Transverse colon (tissue), 4 donors: ENCODE results near the gene RUNX1. TPM values are rescaled to one million over a fixed set of nuclear protein-coding genes. Genes with fewer than 3 reads are reported as not detected.

Experiments
- DNase-seq: peaks from one replicate; pipeline ENCODE4 v3.0.0-alpha.2; 2019
- H3K27ac ChIP-seq, 4 donors: fragments of 200-600 bp; sonication (generic); 2 replicates each; pipeline ENCODE4 v1.5.1; 2016 to 2018; ENCODE audit warnings: inconsistent platforms in 4 of 4
- H3K27me3 ChIP-seq: fragments of 200-600 bp; sonication (generic); 2 replicates; pipeline ENCODE4 v1.5.1; 2017; ENCODE audit warnings: inconsistent platforms
- H3K36me3 ChIP-seq, 4 donors: fragments of 200-600 bp; sonication (generic); 2 replicates each; pipeline ENCODE4 v1.5.1; 2017 to 2019; ENCODE audit warnings: inconsistent platforms in 4 of 4
- H3K4me1 ChIP-seq, 4 donors: fragments of 200-600 bp; sonication (generic); 2 replicates each; pipeline ENCODE4 v1.5.1; 2017 to 2020; ENCODE audit warnings: inconsistent platforms in 4 of 4
- H3K4me3 ChIP-seq, 4 donors: fragments of 200-600 bp; sonication (generic); 1 replicate in 1 of 4; 2 replicates in 3 of 4; pipeline versions ENCODE4 v1.5.1 to v1.6.1; 2017 to 2019; ENCODE audit warnings: inconsistent platforms in 4 of 4
- H3K9me3 ChIP-seq, 2 donors: fragments of 200-600 bp; sonication (generic); 2 replicates each; pipeline ENCODE4 v1.5.1; 2017 to 2019; ENCODE audit warnings: inconsistent platforms in 2 of 2
- EP300 ChIP-seq: sonication (generic); formaldehyde crosslinking; IDR thresholded peaks from one replicate; pipeline ENCODE4 v1.6.1; 2017; ENCODE audit warnings: antibody characterized with exemption, low read depth
- POLR2A ChIP-seq: fragments of 450-650 bp; IDR thresholded peaks from one replicate; pipeline ENCODE4 v1.6.1; 2016; ENCODE audit warnings: antibody characterized with exemption, mild to moderate bottlenecking, moderate library complexity
- POLR2AphosphoS5 ChIP-seq, 3 donors: sonication (generic); formaldehyde crosslinking; IDR thresholded peaks; one replicate each; pipeline ENCODE4 v1.6.1; 2016; ENCODE audit warnings: antibody characterized with exemption in 3 of 3
- WGBS, 2 donors: methylation state at CpG; one replicate each; pipeline ENCODE4 v1.1.5; 2018; ENCODE audit warnings: low coverage in 1 of 2; 5-methylcytosine and 5-hydroxymethylcytosine counted together
- in situ Hi-C, 4 donors: fragments of 200-750 bp; cut with MboI; loops; one replicate each; pipeline versions ENCODE4 v1.15.0 to v1.15.1; 2017; ENCODE audit warnings: low sequenced_read_pairs in 3 of 4, low pct_ligation_motif_present in 1 of 4, low pct_unique_long_range_greater_than_20kb in 1 of 4
- intact Hi-C: fragments of 100-400 bp; cut with DNase I; formaldehyde crosslinking; loops from one replicate; pipeline ENCODE4 v1.15.1; 2023; ENCODE audit warnings: low total_unique reads
- total RNA-seq, 4 donors: library from RNA; depleted of rRNA; stranded (reverse); fragments of >200 nt; gene quantifications; one replicate each; pipeline ENCODE4 v1.1.0, GENCODE V29; 2016
- TF ChIP-seq, protein P1 (sequence below), 5 experiments: fragments of 200-600 bp in 3 of 5; fragments of 450-650 bp in 2 of 5; sonication (generic) in 3 of 5; IDR thresholded peaks; 1 replicate in 2 of 5; 2 replicates in 3 of 5; pipeline ENCODE4 v1.5.1; 2016 to 2017; ENCODE audit warnings: antibody characterized with exemption in 5 of 5, inconsistent platforms in 3 of 5, mild to moderate bottlenecking in 2 of 5, moderate library complexity in 1 of 5

RUNX1 gene
- total RNA-seq, 4 donors from 2014 or later, result 8.3 to 60.1 (median 34.7) TPM

DNA sequence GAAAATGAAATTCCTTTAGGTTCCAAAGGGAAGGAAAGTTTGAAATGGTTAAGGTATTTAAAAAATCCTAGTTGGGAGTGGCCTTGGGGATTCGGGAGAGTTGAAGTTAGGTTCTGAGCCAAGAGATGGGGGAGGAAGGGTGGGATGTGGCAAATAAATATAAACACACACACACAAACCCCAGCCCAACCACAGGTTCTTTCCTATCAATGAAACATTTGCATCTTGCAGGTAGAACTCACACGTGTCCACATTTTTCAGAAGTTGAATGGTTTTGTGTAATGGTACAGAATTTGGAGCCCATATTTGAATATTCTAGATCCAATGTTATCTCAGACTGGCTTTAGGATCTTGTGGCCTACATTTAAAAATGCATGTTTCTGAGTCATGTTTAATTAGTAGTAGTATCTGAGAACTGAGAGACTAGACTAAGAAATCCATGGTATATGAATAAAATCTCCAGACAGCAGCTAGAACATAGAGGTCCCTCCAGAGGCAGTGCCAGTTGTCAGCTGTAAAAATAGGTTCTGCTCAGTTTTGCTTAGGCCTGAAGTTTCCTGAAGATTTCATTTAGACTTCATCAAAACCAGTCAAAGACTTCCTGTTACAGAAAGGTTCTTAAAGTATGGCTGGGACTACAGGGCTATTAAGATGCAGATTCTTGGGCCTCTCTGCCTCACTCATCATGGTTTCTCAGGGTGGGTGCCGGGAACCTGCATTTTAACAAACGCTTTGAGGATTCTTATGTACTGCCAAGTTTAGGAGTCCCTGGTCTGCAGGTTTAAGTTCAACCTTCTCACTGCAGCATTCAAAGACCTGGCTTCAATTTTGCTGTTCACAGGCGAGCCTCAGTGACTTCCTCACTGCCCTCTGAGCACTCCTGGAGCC, 21.3 kb downstream of the RUNX1 start:
- H3K27me3 ChIP-seq, result no peaks in the 10 kb centered on the region
- intact Hi-C loops, result no loop called here
- TF ChIP-seq POLR2AphosphoS5 (IDR thresholded peaks at IDR 0.05), result no peak
- TF ChIP-seq POLR2A, result no peak
- TF ChIP-seq, protein P1, sequence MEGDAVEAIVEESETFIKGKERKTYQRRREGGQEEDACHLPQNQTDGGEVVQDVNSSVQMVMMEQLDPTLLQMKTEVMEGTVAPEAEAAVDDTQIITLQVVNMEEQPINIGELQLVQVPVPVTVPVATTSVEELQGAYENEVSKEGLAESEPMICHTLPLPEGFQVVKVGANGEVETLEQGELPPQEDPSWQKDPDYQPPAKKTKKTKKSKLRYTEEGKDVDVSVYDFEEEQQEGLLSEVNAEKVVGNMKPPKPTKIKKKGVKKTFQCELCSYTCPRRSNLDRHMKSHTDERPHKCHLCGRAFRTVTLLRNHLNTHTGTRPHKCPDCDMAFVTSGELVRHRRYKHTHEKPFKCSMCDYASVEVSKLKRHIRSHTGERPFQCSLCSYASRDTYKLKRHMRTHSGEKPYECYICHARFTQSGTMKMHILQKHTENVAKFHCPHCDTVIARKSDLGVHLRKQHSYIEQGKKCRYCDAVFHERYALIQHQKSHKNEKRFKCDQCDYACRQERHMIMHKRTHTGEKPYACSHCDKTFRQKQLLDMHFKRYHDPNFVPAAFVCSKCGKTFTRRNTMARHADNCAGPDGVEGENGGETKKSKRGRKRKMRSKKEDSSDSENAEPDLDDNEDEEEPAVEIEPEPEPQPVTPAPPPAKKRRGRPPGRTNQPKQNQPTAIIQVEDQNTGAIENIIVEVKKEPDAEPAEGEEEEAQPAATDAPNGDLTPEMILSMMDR (IDR thresholded peaks at IDR 0.05), result no peak
- TF ChIP-seq EP300, result no peak
- in situ Hi-C loops, result no loop called here
- peaks cover 0 to 28% (median 23%) of the 10 kb centered on the region in 4 donors for H3K4me1 ChIP-seq
- no peaks in the 10 kb centered on the region for H3K36me3 ChIP-seq
- no peak overlapping the region for H3K4me3 ChIP-seq
- no peak for DNase-seq
- no peaks in the 10 kb centered on the region for H3K9me3 ChIP-seq
- WGBS, 2 donors, result 66 to 71% methylated on average over 2 to 5 of the region's 5 CpGs
- H3K27ac ChIP-seq, result peak overlapping the region; percentile 9 to 72 (median 50)

DNA sequence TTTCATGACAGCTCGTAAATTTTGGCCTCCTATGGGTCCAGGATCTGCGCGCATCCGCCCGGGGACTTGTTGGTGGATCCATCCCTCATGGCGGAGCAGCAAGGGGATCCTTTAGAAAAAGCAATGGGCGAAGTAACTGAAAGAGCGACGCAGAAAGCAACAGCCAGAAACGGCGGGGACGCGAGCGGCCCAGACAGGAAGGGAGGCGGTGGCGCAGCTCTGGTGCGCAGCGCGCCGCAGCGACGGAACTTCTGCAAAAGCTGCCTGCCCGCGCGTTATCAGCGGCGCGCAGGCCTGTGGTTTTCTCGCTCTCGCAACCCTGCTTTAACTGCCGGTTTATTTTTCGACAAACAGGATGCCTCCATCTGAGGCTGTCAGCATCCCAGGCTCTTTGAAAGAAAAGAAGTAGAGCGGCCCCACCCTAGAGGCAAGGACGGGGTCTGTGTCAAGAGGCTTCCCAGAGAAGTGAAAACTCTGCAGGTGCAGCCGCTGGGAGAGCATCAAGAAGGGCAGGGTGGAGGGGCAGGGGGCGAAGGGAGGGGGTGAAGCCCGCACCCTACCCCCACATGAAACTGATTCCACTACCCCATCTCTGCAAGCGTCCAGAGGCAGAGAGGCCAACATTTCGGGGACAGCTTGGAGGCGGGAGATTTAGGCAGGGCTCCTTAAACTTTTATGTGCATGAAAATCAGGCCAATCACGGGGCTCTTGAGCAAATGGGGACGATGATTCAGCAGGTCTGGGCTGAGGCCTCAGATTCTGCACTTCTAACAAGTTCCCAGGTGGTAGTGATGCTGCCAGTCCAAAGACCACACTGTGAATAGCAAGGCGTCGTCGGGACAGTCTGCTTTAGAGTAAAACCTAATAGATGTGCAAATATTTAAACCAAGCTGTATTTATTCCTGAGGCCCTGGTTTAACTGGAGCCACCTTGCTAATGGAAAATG, 22.2 kb downstream of the RUNX1 start:
- H3K36me3 ChIP-seq, result no peaks in the 10 kb centered on the region
- no peaks in the 10 kb centered on the region for H3K9me3 ChIP-seq
- no peaks in the 10 kb centered on the region for H3K27me3 ChIP-seq
- H3K4me3 ChIP-seq, result peak overlapping the region in 3 of 4 donors; percentile 5 to 24 (median 11)
- in situ Hi-C loops (no loop called here), intact Hi-C loops (no loop called here)
- peak; percentile 71 for DNase-seq
- TF ChIP-seq, protein P1 (IDR thresholded peaks at IDR 0.05), result no peak
- TF ChIP-seq POLR2AphosphoS5 (IDR thresholded peaks at IDR 0.05) (peak in 1 of 3 donors; percentile 14), POLR2A (no peak)
- WGBS, 2 donors, result 37 to 43% methylated on average over 2 to 44 of the region's 45 CpGs
- peaks cover 3 to 35% (median 25%) of the 10 kb centered on the region in 4 donors for H3K4me1 ChIP-seq
- peak overlapping the region; percentile 9 to 72 (median 50) for H3K27ac ChIP-seq

DNA sequence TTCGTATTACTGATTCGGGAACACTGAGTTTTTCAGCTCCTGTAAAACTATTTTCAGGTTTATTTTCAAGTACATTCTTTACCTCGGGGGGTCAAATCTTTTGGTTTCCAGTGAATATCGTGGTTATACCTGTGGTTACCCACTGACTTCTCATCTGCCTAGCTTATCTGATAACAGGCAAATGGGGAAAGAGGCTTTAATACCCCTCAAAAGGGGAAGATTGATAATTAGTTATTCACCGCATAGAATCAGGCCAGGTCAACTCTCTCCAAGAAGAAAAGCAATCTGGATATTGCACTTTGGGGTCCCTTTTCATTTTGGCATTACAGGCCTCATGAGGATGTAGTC, 23.0 kb downstream of the RUNX1 start:
- peak overlapping the region in 1 of 4 donors; percentile 24 for H3K4me3 ChIP-seq
- 33 to 79% methylated on average over 1 to 5 of the region's 5 CpGs for WGBS, 2 donors
- peak overlapping the region in 3 of 4 donors; percentile 9 to 61 (median 39) for H3K27ac ChIP-seq

More for the DNA sequence above, 23.0 kb downstream of the RUNX1 start:
- intact Hi-C loops, result no loop called here
- TF ChIP-seq, protein P1 (IDR thresholded peaks at IDR 0.05), result no peak
- no peak for TF ChIP-seq POLR2A
- TF ChIP-seq POLR2AphosphoS5 (IDR thresholded peaks at IDR 0.05), result no peak
- in situ Hi-C loops, result no loop called here
- no peaks in the 10 kb centered on the region for H3K9me3 ChIP-seq
- peaks cover 10 to 43% (median 31%) of the 10 kb centered on the region in 4 donors for H3K4me1 ChIP-seq
- DNase-seq, result no peak
- H3K36me3 ChIP-seq, result no peaks in the 10 kb centered on the region
- H3K27me3 ChIP-seq, result no peaks in the 10 kb centered on the region
